ENCODE results near the gene ZFAND3.

DNA sequence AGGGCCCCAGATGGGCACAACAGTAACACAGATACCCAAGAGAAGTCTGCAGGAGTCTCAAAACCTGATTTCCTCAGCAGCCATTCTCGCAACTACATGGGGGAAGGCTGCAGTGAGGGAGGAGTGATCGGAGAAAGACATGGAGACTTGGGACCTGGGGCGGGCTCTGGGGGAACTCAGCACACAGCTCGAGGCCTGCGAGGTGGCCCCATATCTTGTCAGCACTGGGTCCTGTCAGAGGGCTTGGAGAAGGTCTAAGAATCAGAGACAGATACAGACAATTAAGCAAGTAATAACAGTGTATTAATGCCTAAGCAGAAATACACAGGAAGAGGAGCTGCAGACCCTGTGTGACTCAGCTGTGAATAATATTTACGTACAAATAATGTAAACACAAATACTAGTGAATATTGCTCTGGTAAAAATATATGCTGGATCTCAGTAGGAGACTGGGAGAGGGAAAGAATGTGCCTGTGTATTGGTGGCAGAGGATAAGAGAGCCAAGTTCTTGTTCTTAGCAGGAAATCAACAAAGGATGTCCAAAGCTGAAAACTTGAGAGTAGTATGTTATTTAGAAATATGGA is 336.2 kb downstream of the ZFAND3 start:
- TF ChIP-seq, protein P1, sequence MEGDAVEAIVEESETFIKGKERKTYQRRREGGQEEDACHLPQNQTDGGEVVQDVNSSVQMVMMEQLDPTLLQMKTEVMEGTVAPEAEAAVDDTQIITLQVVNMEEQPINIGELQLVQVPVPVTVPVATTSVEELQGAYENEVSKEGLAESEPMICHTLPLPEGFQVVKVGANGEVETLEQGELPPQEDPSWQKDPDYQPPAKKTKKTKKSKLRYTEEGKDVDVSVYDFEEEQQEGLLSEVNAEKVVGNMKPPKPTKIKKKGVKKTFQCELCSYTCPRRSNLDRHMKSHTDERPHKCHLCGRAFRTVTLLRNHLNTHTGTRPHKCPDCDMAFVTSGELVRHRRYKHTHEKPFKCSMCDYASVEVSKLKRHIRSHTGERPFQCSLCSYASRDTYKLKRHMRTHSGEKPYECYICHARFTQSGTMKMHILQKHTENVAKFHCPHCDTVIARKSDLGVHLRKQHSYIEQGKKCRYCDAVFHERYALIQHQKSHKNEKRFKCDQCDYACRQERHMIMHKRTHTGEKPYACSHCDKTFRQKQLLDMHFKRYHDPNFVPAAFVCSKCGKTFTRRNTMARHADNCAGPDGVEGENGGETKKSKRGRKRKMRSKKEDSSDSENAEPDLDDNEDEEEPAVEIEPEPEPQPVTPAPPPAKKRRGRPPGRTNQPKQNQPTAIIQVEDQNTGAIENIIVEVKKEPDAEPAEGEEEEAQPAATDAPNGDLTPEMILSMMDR (conservative IDR thresholded peaks at IDR 0.05; ENCODE audit: low read depth in 2 of 2) = no peak
- TF ChIP-seq REST (IDR thresholded peaks at IDR 0.05; ENCODE audit: unreplicated experiment) (no peak), EZH2phosphoT487 (IDR thresholded peaks at IDR 0.05; ENCODE audit: unreplicated experiment) (no peak), EZH2 (IDR thresholded peaks at IDR 0.05; ENCODE audit: low read depth, unreplicated experiment) (no peak), NANOG (IDR thresholded peaks at IDR 0.05; ENCODE audit: borderline replicate concordance) (no peak)

Measured in GM23338 (cell line).